Testis (tissue), 3 donors: ENCODE results near the gene PAQR8. TPM values are rescaled to one million over a fixed set of nuclear protein-coding genes. Genes with fewer than 3 reads are reported as not detected.

Source experiments
- DNase-seq: peaks from one replicate; pipeline ENCODE4 v3.0.0-alpha.2; 2019
- H3K27ac ChIP-seq, 2 donors: fragments of 200-600 bp; sonication (generic); one replicate each; pipeline ENCODE4 v1.5.1; 2019
- H3K27me3 ChIP-seq: fragments of 200-600 bp; sonication (generic); one replicate; pipeline ENCODE4 v1.5.1; 2019
- H3K36me3 ChIP-seq: fragments of 200-600 bp; sonication (generic); one replicate; pipeline ENCODE4 v1.5.1; 2017; ENCODE audit warnings: low read depth; ENCODE audit errors: missing control alignments
- H3K4me1 ChIP-seq: fragments of 200-600 bp; sonication (generic); one replicate; pipeline ENCODE4 v1.5.1; 2019
- H3K4me3 ChIP-seq, 2 donors: fragments of 200-600 bp; sonication (generic); one replicate each; pipeline ENCODE4 v1.5.1; 2017 to 2019
- H3K9me3 ChIP-seq: fragments of 200-600 bp; sonication (generic); one replicate; pipeline ENCODE4 v1.5.1; 2017
- CTCF ChIP-seq, 3 experiments: fragments of 450-650 bp in 2 of 3; fragments of 200-600 bp in 1 of 3; sonication (generic) in 1 of 3; IDR thresholded peaks; one replicate each; pipeline ENCODE4 v1.5.1; 2016 to 2019; ENCODE audit warnings: antibody characterized with exemption in 3 of 3, mild to moderate bottlenecking in 2 of 3, moderate library complexity in 1 of 3
- POLR2A ChIP-seq: fragments of 450-650 bp; IDR thresholded peaks from one replicate; pipeline ENCODE4 v1.6.1; 2017; ENCODE audit warnings: antibody characterized with exemption, mild to moderate bottlenecking, moderate library complexity
- WGBS, 2 donors: methylation state at CpG; one replicate each; pipeline ENCODE4 v1.1.5; 2018; 5-methylcytosine and 5-hydroxymethylcytosine counted together
- intact Hi-C: fragments of 100-400 bp; cut with DNase I; formaldehyde crosslinking; loops from one replicate; pipeline ENCODE4 v1.15.1; 2023; ENCODE audit warnings: low total_unique reads
- polyA plus RNA-seq: library from polyadenylated mRNA; stranded (reverse); fragments of 350-450 nt; fragmentation: Illumina TruSeq; extraction: RNeasy Lipid Tissue Mini Kit (QIAGEN cat#74804); gene quantifications from one replicate; pipeline ENCODE4 v1.2.3, GENCODE V29; 2014; ENCODE audit warnings: low read depth, low replicate concordance; ENCODE audit not compliant: insufficient read depth
- total RNA-seq, 2 donors: library from RNA; depleted of rRNA; stranded (reverse); fragments of >200 nt; gene quantifications; one replicate each; pipeline ENCODE4 v1.2.3, GENCODE V29; 2016

Gene PAQR8
- total and polyA plus RNA-seq, 3 donors from 2014 or later, result 8.3 to 11.0 (median 9.0) TPM

DNA sequence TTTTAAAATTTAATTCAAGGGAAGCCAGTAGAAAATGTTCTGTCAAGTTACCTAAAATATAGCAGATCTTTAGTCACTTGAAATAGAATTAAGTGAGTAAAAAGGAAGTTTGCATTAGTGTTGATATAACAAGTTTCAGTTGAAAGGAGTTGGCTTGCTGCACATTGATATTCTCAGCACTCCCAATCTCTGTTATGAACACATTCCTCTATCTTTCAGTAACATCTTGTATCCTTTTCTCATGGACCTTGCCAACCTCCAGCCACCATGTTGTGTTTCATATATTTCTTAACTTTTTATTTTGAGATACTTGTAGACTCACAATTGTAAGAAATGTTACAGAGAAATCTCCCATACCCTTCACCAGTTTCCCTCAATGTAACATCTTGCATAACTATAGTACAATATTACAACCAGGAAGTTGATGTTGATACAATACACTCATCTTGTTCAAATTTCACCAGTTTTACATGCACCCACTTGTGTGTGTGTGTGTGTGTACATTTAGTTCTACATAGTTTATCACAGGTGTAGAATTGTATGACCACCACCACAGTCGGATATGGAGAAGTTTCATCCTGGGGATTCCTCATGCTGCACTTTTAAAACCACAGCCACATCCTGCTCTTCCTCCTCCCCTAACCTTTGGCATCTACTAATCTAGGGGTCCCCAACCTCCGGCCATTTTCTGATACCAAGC is 20.2 kb upstream of the PAQR8 start:
- WGBS, 2 donors, result 80 to 85% methylated on average over 2 of the region's 2 CpGs
- H3K27me3 ChIP-seq, result no peaks in the 10 kb centered on the region
- no peaks in the 10 kb centered on the region for H3K4me1 ChIP-seq
- H3K4me3 ChIP-seq, result no peak overlapping the region
- H3K9me3 ChIP-seq, result no peaks in the 10 kb centered on the region
- no peak for DNase-seq
- intact Hi-C loops, result no loop called here
- no peaks in the 10 kb centered on the region for H3K36me3 ChIP-seq
- H3K27ac ChIP-seq, result no peak overlapping the region
- TF ChIP-seq POLR2A (no peak), CTCF (IDR thresholded peaks at IDR 0.05) (no peak)

DNA sequence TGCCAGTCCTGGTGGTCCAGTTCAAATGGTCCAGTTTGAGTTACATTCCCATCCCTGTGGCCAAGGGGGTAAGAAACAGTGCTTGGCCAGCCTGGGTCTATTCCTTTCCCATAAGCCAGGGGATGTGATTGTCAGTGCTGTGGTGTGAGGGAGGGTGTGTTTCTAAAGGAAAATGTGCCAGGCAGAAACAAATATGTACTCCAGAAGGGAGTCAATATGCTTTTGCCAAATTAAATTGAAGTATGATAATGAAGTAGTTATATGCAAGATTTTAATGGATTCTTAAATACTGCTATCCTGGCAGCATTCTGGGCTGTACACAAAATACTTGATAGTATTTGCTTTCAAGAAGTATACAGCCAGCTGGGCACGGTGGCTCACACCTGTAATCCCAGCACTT is 16.6 kb upstream of the PAQR8 start:
- intact Hi-C loops, result no loop called here
- 86 to 90% methylated on average over 1 of the region's 1 CpG for WGBS, 2 donors
- no peaks in the 10 kb centered on the region for H3K36me3 ChIP-seq
- no peaks in the 10 kb centered on the region for H3K4me1 ChIP-seq
- H3K27ac ChIP-seq, result no peak overlapping the region
- no peak for TF ChIP-seq CTCF (IDR thresholded peaks at IDR 0.05)
- TF ChIP-seq POLR2A, result no peak
- H3K9me3 ChIP-seq, result no peaks in the 10 kb centered on the region
- no peak overlapping the region for H3K4me3 ChIP-seq
- H3K27me3 ChIP-seq, result no peaks in the 10 kb centered on the region
- no peak for DNase-seq

DNA sequence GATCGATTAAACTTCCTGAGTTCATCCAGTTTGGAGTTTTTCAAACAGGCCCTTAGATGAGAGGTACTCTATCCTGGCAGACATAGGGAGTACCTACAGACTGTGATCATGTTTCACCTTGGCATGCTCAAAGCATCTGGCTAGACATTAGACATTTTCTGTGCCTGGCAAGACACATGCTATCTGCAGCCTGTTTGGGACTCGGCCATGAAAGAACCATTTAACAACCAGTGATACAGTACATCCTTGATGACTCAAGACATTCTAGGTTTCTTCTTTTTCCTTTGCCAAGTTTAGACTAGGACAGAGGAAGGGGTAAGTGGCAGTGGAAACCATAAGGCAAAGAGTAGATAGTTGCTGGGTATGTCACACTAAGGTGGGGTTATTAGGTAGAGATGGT is 15.4 kb upstream of the PAQR8 start:
- no peak for TF ChIP-seq CTCF (IDR thresholded peaks at IDR 0.05)
- no peak for TF ChIP-seq POLR2A
- Histone ChIP-seq H3K36me3 (no peaks in the 10 kb centered on the region), H3K27me3 (no peaks in the 10 kb centered on the region), H3K4me3 (no peak overlapping the region), H3K9me3 (no peaks in the 10 kb centered on the region), H3K27ac (no peak overlapping the region), H3K4me1 (no peaks in the 10 kb centered on the region)
- DNase-seq, result no peak
- intact Hi-C loops, result no loop called here
- 94 to 96% methylated on average over 2 of the region's 2 CpGs for WGBS, 2 donors

- WGBS, 2 donors, result 91 to 92% methylated on average over 1 of the region's 1 CpG
- no peak overlapping the region for H3K4me3 ChIP-seq
- H3K9me3 ChIP-seq, result no peaks in the 10 kb centered on the region
- H3K27ac ChIP-seq, result no peak overlapping the region
- H3K36me3 ChIP-seq, result no peaks in the 10 kb centered on the region
- H3K4me1 ChIP-seq, result no peaks in the 10 kb centered on the region
- no peak for TF ChIP-seq CTCF (IDR thresholded peaks at IDR 0.05)
- no peak for TF ChIP-seq POLR2A
- intact Hi-C loops, result no loop called here
- no peak for DNase-seq
- no peaks in the 10 kb centered on the region for H3K27me3 ChIP-seq
These were observed 14.1 kb upstream of the PAQR8 start for GRCh38 chr6:52347818-52348217.

GRCh38 chr6:52351879-52352238 is 10.1 kb upstream of the PAQR8 start:
- 96 to 100% methylated on average over 1 of the region's 1 CpG for whole genome bisulfite sequencing, 2 donors
- Histone ChIP-seq H3K27me3 (no peaks in the 10 kb centered on the region), H3K27ac (no peak overlapping the region), H3K9me3 (no peaks in the 10 kb centered on the region), H3K36me3 (no peaks in the 10 kb centered on the region), H3K4me1 (no peaks in the 10 kb centered on the region), H3K4me3 (no peak overlapping the region)
- TF ChIP-seq POLR2A (no peak), CTCF (IDR thresholded peaks at IDR 0.05) (no peak)
- intact Hi-C loops, result no loop called here
- no peak for DNase-seq
